Measurements from ENCODE around the gene EIF3D.
"Not testable (repeated sequence)": the region's sequence is repeated elsewhere in the genome, so short reads cannot be mapped to it uniquely, and the experiment has no call there.

The EIF3D gene

DNA sequence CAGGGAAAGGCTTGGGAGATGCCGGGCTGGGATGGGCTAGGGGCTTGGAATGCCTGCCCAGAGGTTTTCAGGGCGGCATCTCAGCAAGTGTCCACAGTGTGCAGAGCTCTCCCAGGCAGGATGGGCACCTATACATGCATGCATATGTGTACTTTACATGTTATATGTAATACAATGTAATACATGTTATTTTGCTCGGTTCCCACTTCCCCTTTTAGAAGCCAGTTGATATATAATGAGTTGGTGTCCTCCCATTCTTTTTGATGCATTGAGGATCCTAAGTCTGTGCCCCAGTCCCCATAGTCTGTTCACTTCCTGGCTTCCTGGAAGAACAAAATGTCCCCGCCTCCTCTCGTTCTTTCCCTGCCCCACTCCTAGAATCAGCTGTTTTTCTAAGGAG, 20.1 kb upstream of the EIF3D start:
- DNase-seq = no peak

- no peak for DNase-seq
Measured at GRCh38 chr22:36548606-36549005, 19.6 kb upstream of the EIF3D start.

DNA sequence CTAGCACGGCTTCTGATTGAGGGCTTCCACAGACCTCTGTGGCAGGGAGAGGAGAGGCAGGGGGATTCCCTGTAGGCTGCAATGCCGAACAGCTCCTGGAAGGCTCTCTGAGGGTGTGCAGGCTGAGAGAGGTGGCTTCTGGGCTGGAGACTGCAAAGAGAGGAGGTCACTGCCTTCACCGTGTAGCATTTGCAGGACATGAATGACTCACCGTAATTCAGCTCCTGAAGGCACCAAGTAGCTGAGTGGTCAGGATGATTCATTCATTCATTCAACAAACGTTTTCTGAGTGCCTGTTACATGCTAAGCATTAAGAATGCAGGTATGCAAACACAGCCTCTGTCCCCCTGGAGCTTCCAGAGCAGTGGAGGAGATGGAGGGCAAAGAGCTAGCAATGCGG, 18.0 kb upstream of the EIF3D start:
- no peak for DNase-seq

- peak in 1 of 2 experiments; percentile 30 for DNase-seq
Measured at GRCh38 chr22:36546092-36546804, 17.3 kb upstream of the EIF3D start.

DNA sequence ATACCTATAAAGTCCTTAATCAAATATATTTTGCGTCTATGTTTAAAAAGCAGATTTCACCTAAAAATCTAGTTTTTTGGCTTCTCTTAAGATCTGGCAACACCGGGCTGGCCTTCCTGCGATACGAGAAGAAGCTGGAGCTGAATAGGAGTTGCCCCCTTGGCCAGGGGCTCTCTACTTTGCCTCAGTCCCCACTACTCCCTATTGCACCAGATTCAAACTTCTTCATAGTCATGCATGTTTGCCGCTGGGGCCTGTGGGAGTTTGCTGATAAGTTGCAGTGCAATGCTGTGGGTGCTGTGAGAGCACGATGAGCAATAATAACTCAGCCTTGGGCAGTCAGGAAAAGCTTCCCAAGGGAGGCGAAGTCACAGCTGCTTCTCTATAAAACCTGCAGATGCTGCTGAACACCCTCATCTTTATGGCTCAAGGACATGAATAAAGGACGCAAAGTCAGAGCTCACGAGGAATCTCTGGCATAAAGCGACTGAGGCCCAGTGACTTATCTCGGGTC, 15.2 kb upstream of the EIF3D start:
- DNase-seq = no peak

GRCh38 chr22:36541831-36542411, 13.0 kb upstream of the EIF3D start:
- peak; percentile 41 to 53 for DNase-seq

- no peak for DNase-seq
Measured at GRCh38 chr22:36540867-36541642, 12.1 kb upstream of the EIF3D start.

- no peak for DNase-seq
Measured at GRCh38 chr22:36538529-36538928, 9.6 kb upstream of the EIF3D start.

- DNase-seq = no peak
Measured at GRCh38 chr22:36536717-36537116, 7.8 kb upstream of the EIF3D start.

DNA sequence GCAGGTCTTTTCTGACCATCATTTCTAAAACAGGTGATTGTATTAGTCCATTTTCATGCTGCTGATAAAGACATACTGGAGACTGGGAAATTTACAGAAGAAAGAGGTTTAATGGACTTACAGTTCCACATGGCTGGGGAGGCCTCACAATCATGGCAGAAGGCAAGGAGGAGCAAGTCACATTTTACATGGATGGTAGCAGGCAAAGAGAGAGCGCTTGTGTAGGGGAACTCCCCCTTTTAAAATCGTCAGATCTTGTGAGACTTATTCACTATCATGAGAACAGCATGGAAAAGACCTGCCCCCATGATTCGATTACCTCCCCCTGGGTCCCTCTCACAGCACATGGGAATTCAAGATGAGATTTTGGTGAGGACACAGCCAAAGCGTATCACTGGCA, 4.4 kb upstream of the EIF3D start:
- DNase-seq = not testable (repeated sequence)

- no peak for DNase-seq
Measured at GRCh38 chr22:36532466-36532865, 3.5 kb upstream of the EIF3D start.

- DNase-seq = no peak
Measured at GRCh38 chr22:36528341-36528740, 625 bp downstream of the EIF3D start.

- no peak for DNase-seq
Measured at GRCh38 chr22:36522662-36523061, 6.3 kb downstream of the EIF3D start.

DNA sequence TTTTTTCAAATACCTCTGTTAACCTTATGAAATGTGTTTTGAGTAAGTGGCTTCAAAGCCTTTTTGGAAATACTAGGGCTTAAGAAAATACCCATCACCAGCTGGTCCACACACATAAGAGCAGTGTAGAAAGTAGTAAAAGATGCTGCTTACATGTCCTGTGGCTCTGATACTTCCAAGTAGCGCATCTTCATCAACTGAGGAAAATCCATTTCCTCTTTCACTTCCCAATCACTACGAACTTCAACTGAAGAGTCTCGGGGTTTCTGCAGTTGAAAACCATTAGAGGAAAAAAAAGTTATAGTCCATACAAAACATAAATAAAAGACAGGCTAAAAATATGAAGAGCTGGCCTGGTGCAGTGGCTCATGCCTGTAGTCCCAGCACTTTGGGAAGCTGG, 8.5 kb downstream of the EIF3D start:
- no peak for DNase-seq

- DNase-seq = not testable (repeated sequence)
Measured at GRCh38 chr22:36519906-36520305, 9.1 kb downstream of the EIF3D start.

GRCh38 chr22:36514766-36515165, 14.2 kb downstream of the EIF3D start:
- DNase-seq = no peak

GRCh38 chr22:36512991-36513390, 16.0 kb downstream of the EIF3D start:
- no peak for DNase-seq

GRCh38 chr22:36512333-36512732, 16.6 kb downstream of the EIF3D start:
- DNase-seq = no peak

DNA sequence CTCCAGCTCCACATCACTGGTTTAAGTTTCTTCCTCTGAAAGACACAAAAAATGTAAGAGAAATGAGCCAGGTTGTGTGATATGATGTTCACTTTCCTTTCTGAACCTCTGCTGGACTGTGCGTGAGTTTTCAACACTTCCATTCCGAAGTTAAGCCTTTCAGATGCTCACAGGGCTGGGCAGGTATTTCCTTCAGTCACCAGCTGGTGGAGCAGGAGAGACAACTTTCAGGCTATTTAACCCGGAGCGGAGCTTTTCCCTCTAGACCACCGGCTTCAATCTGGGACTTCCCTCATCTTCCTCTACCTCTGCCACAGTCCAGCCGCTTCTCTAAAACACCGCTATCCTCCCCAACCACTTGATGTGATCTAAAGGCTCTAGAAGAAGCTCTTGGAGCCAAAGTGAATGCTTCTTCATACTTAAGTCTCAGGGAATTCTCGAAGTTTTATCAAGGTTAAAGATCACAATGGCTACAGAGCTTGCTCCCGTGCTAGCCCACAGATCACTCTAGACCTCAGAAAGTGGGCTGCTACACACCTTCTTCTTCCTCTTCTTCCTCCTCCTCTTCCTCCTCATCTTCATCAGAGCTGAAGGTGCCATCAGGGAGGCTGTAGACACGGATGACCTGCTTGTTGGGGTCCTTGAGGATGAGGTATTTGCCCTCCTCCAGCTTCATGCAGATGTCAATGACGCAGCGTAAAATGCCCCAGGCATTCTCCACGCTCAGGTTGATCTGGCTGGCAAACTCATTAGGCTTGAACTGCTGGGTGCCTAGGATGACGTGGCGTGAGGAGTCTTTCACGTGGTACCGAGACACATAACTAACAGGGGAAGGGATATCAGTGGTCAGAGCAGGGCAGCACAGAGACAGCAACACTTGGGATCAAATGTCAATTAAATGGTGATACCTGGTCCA, 17.7 kb downstream of the EIF3D start:
- peak in 1 of 2 experiments; percentile 20 for DNase-seq

GRCh38 chr22:36510384-36510783, 18.6 kb downstream of the EIF3D start:
- DNase-seq = no peak

- DNase-seq = no peak
Measured at GRCh38 chr22:36507518-36508010, 21.4 kb downstream of the EIF3D start.

All from stimulated activated CD4-positive, alpha-beta T cell treated with anti-CD3 and anti-CD28 coated beads, Interleukin-4, amount 100 ng/mL, for 4 hours (primary cell).